ENCODE results near the gene ORC3.

DNA sequence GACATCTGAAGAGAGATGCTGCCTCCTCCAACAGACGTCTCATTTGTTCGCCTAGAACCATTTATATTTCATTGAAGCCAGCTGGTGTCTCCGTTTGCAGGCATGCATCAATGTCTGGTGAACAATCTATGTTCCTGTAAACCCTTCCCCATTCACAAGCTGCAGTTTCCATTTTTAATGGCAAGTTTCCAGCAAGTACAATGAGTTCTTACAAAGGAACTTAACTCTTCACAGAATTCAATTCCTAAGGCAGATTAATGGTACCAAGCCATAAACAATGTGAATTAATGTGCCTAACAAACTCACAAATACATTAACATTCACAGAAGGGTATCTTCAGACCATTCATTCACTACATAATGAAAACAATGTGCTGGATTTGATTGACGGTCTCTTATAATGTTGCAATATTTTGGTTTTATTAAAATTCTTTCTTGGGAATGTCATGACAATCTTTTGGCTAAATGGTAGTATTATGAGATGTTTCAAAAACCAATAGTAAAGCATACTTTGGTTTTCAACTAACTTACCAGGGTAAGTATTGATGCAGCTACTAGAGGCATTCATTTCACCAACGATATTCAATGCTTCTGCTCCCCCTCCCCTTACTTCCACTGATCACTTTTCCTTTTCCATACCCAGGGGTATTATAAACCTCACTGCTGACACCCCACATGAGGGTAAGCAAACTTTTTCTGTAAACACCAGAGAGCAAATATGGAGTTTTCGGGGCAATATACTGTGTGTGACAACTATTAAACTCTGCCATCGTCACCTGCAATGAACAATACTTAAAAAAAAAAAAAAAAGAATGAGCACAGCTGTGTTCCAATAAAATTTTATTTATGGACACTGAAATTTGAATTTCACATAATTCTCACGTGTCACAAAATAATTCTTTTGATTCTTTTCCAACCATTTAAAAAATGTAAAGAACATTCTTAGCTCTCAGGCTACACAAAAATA, 107.9 kb downstream of the ORC3 start:
- TF ChIP-seq, protein P1, sequence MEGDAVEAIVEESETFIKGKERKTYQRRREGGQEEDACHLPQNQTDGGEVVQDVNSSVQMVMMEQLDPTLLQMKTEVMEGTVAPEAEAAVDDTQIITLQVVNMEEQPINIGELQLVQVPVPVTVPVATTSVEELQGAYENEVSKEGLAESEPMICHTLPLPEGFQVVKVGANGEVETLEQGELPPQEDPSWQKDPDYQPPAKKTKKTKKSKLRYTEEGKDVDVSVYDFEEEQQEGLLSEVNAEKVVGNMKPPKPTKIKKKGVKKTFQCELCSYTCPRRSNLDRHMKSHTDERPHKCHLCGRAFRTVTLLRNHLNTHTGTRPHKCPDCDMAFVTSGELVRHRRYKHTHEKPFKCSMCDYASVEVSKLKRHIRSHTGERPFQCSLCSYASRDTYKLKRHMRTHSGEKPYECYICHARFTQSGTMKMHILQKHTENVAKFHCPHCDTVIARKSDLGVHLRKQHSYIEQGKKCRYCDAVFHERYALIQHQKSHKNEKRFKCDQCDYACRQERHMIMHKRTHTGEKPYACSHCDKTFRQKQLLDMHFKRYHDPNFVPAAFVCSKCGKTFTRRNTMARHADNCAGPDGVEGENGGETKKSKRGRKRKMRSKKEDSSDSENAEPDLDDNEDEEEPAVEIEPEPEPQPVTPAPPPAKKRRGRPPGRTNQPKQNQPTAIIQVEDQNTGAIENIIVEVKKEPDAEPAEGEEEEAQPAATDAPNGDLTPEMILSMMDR (conservative IDR thresholded peaks at IDR 0.05; ENCODE audit: low read depth, low read length): no peak
- no peak for TF ChIP-seq EZH2 (IDR thresholded peaks at IDR 0.05; ENCODE audit: borderline replicate concordance, low read depth, low read length, poor library complexity, severe bottlenecking)
